HG03575 (cell line): ENCODE data around the gene CYSTM1.

ENCODE experiments used
- ATAC-seq: cut with Tn5 transposase; IDR thresholded peaks from one replicate; pipeline ENCODE4 v1.9.1; 2021; ENCODE audit not compliant: unreplicated experiment, insufficient number of reproducible peaks, low FRiP score; ENCODE audit errors: extremely low read depth

The CYSTM1 gene

GRCh38 chr5:140262839-140263238 lies 87.9 kb downstream of the CYSTM1 start:
- ATAC-seq: no peak

GRCh38 chr5:140265845-140266244 lies 90.9 kb downstream of the CYSTM1 start:
- no peak for ATAC-seq

GRCh38 chr5:140266471-140267200 lies 91.6 kb downstream of the CYSTM1 start:
- ATAC-seq: no peak

GRCh38 chr5:140267201-140267540 lies 92.2 kb downstream of the CYSTM1 start:
- ATAC-seq: no peak

GRCh38 chr5:140267559-140268018 lies 92.6 kb downstream of the CYSTM1 start:
- ATAC-seq: no peak

GRCh38 chr5:140270008-140270407 lies 95.0 kb downstream of the CYSTM1 start:
- no peak for ATAC-seq

GRCh38 chr5:140273401-140273877 lies 98.5 kb downstream of the CYSTM1 start:
- ATAC-seq: no peak

GRCh38 chr5:140275837-140276236 lies 100.8 kb downstream of the CYSTM1 start:
- no peak for ATAC-seq

- ATAC-seq: no peak
Measured at GRCh38 chr5:140282266-140282665, 107.3 kb downstream of the CYSTM1 start.

GRCh38 chr5:140284013-140284412 lies 109.0 kb downstream of the CYSTM1 start:
- ATAC-seq: no peak

GRCh38 chr5:140286424-140286823 lies 111.4 kb downstream of the CYSTM1 start:
- ATAC-seq: no peak

- no peak for ATAC-seq
Measured at GRCh38 chr5:140287801-140288521, 113.0 kb downstream of the CYSTM1 start.

- no peak for ATAC-seq
Measured at GRCh38 chr5:140292212-140293036, 117.4 kb downstream of the CYSTM1 start.
